Erythroblast (primary cell): ENCODE measurements around the gene LPAR3.

Experiments used
- GATA1 ChIP-seq: IDR thresholded peaks from 2 replicates; pipeline ENCODE4 v1.6.1; 2011; ENCODE audit warnings: low read depth, mild to moderate bottlenecking, control low read depth, low read length, moderate library complexity
- POLR2A ChIP-seq: IDR thresholded peaks from 2 replicates; pipeline ENCODE4 v1.6.1; 2011; ENCODE audit warnings: mild to moderate bottlenecking, low read length

DNA sequence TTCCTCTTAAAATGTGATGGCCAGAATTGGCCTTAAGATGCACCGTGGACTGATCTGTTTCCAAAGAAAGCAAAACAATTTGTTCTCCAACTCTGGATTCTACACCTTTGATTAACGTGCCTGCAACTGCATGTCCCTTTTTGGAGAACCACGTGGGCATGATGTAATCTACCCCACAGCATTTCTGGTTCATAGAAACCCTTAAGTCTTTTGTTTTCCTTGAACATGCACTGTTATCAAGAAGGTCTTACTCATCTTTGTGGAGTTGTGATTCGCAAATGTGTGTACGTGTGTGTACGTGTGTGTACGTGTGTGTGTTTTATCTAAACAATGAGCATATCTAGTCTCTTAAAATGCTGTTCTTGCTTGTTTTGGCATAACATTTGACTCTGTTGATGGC, 57.8 kb downstream of the LPAR3 start:
- TF ChIP-seq POLR2A (no peak), GATA1 (no peak)
